Effector CD8-positive, alpha-beta T cell (primary cell): Measurements from ENCODE around the gene MTHFD2.
"Not testable (repeated sequence)": the region's sequence is repeated elsewhere in the genome, so short reads cannot be mapped to it uniquely, and the experiment has no call there.

Source experiments
- DNase-seq: peaks from one replicate; lab custom pipeline; 2025; lab: John Stamatoyannopoulos, UW

The MTHFD2 gene

GRCh38 chr2:74228772-74229171 is 30.4 kb downstream of the MTHFD2 start:
- DNase-seq = no peak

- not testable (repeated sequence) for DNase-seq
Measured at GRCh38 chr2:74229865-74230264, 31.4 kb downstream of the MTHFD2 start.

GRCh38 chr2:74232426-74232825 is 34.0 kb downstream of the MTHFD2 start:
- DNase-seq = no peak

- no peak for DNase-seq
Measured at GRCh38 chr2:74233648-74234047, 35.2 kb downstream of the MTHFD2 start.

GRCh38 chr2:74235041-74235440 is 36.6 kb downstream of the MTHFD2 start:
- DNase-seq = no peak

- DNase-seq = no peak
Measured at GRCh38 chr2:74238879-74239278, 40.5 kb downstream of the MTHFD2 start.

GRCh38 chr2:74239346-74239745 is 40.9 kb downstream of the MTHFD2 start:
- no peak for DNase-seq

- no peak for DNase-seq
Measured at GRCh38 chr2:74242354-74243071, 44.1 kb downstream of the MTHFD2 start.

GRCh38 chr2:74244286-74244685 is 45.9 kb downstream of the MTHFD2 start:
- DNase-seq = no peak

GRCh38 chr2:74246496-74247195 is 48.2 kb downstream of the MTHFD2 start:
- no peak for DNase-seq

GRCh38 chr2:74249406-74250122 is 51.1 kb downstream of the MTHFD2 start:
- no peak for DNase-seq

GRCh38 chr2:74250189-74250631 is 51.8 kb downstream of the MTHFD2 start:
- peak; percentile 22 for DNase-seq

- DNase-seq = no peak
Measured at GRCh38 chr2:74252036-74252435, 53.6 kb downstream of the MTHFD2 start.

GRCh38 chr2:74252862-74253261 is 54.4 kb downstream of the MTHFD2 start:
- no peak for DNase-seq

GRCh38 chr2:74253306-74253970 is 55.0 kb downstream of the MTHFD2 start:
- DNase-seq = no peak

- no peak for DNase-seq
Measured at GRCh38 chr2:74253971-74254310, 55.5 kb downstream of the MTHFD2 start.

GRCh38 chr2:74255660-74256213 is 57.3 kb downstream of the MTHFD2 start:
- DNase-seq = no peak

- DNase-seq = no peak
Measured at GRCh38 chr2:74259191-74259590, 60.8 kb downstream of the MTHFD2 start.

- no peak for DNase-seq
Measured at GRCh38 chr2:74259733-74260132, 61.3 kb downstream of the MTHFD2 start.

- DNase-seq = no peak
Measured at GRCh38 chr2:74260495-74260894, 62.1 kb downstream of the MTHFD2 start.

GRCh38 chr2:74261204-74261864 is 62.9 kb downstream of the MTHFD2 start:
- no peak for DNase-seq

- DNase-seq = no peak
Measured at GRCh38 chr2:74262681-74263080, 64.3 kb downstream of the MTHFD2 start.
